GM12891 (cell line): ENCODE measurements around the gene GPR55.

Source experiments
- POLR2A ChIP-seq: IDR thresholded peaks from 2 replicates; pipeline ENCODE4 v1.6.1; 2011; ENCODE audit warnings: low read depth, low read length, control low read depth
- POU2F2 ChIP-seq: IDR thresholded peaks from 2 replicates; pipeline ENCODE4 v1.6.1; 2011; ENCODE audit warnings: low read depth, mild to moderate bottlenecking, control low read depth, low read length, moderate library complexity
- SPI1 ChIP-seq: IDR thresholded peaks from 2 replicates; pipeline ENCODE4 v1.6.1; 2011; ENCODE audit warnings: low read depth, low read length, control low read depth

DNA sequence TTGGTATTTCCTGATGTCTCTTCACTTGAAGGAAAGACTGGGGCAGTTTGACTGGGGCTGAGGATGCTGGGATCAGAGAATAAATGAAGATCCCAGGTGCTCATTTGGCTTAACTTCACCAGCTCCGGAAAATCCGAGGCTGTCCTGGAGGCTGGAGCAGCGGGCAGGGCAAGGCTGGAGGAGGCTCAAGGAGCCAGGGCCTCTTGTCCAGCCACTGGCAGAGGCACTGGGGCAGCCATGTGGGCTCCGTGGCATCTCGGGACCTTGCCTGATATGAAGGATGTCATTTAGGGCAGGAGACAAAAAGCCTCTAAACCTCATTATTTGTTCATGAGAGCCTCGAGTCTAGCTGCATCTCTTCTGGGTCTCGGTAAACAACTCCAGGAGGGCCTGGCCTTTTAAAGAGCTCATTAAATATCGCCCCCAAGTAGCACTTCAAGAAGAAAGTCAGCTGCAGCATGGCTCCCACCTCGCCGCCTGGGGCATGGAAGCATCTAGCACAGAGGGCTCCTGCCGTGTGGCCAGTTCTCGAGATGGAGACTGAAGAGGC is 13.5 kb upstream of the GPR55 start:
- TF ChIP-seq POLR2A = no peak
- TF ChIP-seq SPI1 = no peak
- TF ChIP-seq POU2F2 = no peak
